A549 (cell line): ENCODE results near the gene SOD3. TPM values are rescaled to one million over a fixed set of nuclear protein-coding genes. Genes with fewer than 3 reads are reported as not detected.

Source experiments
- ATAC-seq, 2 experiments: fragments of 200-7000 bp in 1 of 2; fragments of >200 bp in 1 of 2; cut with Nextera tagmentation in 1 of 2; cut with Tn5 transposase in 1 of 2; 3 replicates each; pipeline versions ENCODE4 v1.8.0 to v1.9.1; 2018 to 2020; ENCODE audit warnings: mild to moderate bottlenecking in 1 of 2, moderate library complexity in 1 of 2
- CTCF ChIA-PET: fragments of 300-600 bp; sonication (Branson Sonifier 250); formaldehyde crosslinking; extraction: SDS; loops from one replicate; lab custom pipeline; 2021; ENCODE audit warnings: antibody characterized with exemption, inconsistent platforms; lab: Yijun Ruan, JAX
- POLR2A ChIA-PET: fragments of 350-600 bp; formaldehyde crosslinking; extraction: SDS; loops from one replicate; lab custom pipeline; 2021; ENCODE audit warnings: antibody characterized with exemption, inconsistent platforms; lab: Yijun Ruan, JAX
- DNase-seq, 2 experiments: peaks; one replicate each; pipeline versions ENCODE4 v3.0.0 to v3.0.0-alpha.2; 2011 to 2016; ENCODE audit warnings: low read depth in 1 of 2, low spot score in 1 of 2
- FAIRE-seq: peaks from 2 replicates; lab custom pipeline; 2011; peaks lifted over from hg19 to GRCh38; lab: Jason Lieb, UNC
- H3K27ac ChIP-seq, 2 experiments: fragments of >200 bp; sonication (Bioruptor Twin); formaldehyde crosslinking; 3 replicates each; pipeline ENCODE4 v1.5.1; 2016 to 2017
- H3K4me1 ChIP-seq: fragments of >200 bp; sonication (Bioruptor Twin); formaldehyde crosslinking; 3 replicates; pipeline ENCODE4 v1.6.1; 2016
- H3K4me2 ChIP-seq: fragments of >200 bp; sonication (Bioruptor Twin); formaldehyde crosslinking; 3 replicates; pipeline ENCODE4 v1.6.1; 2016
- H3K4me3 ChIP-seq: fragments of >200 bp; sonication (Bioruptor Twin); formaldehyde crosslinking; 3 replicates; pipeline ENCODE4 v1.5.1; 2016
- H3K9me3 ChIP-seq: fragments of >200 bp; sonication (Bioruptor Twin); formaldehyde crosslinking; 3 replicates; pipeline ENCODE4 v1.6.1; 2016
- CBX2 ChIP-seq: fragments of 200-600 bp; sonication (generic); IDR thresholded peaks from 2 replicates; pipeline ENCODE4 v1.6.1; 2016; ENCODE audit warnings: low read depth, mild to moderate bottlenecking, borderline replicate concordance
- CEBPB ChIP-seq, 2 experiments: fragments of >200 bp in 1 of 2; sonication (Bioruptor Twin) in 1 of 2; formaldehyde crosslinking in 1 of 2; IDR thresholded peaks; 2 replicates each; pipeline ENCODE4 v1.6.1; 2012 to 2016
- CHD2 ChIP-seq: fragments of 150-350 bp; IDR thresholded peaks from 2 replicates; pipeline ENCODE4 v1.6.1; 2014; ENCODE audit warnings: low read length; ENCODE audit not compliant: partially characterized antibody
- CHD4 ChIP-seq: fragments of 200-600 bp; sonication (generic); IDR thresholded peaks from 2 replicates; pipeline ENCODE4 v1.6.1; 2016; ENCODE audit warnings: antibody characterized with exemption, mild to moderate bottlenecking, borderline replicate concordance
- EHMT2 ChIP-seq: fragments of 200-600 bp; sonication (generic); IDR thresholded peaks from 2 replicates; pipeline ENCODE4 v1.6.1; 2016; ENCODE audit warnings: antibody characterized with exemption, low read depth, mild to moderate bottlenecking, moderate library complexity
- EP300 ChIP-seq, 2 experiments: fragments of >200 bp; sonication (Bioruptor Twin); formaldehyde crosslinking; IDR thresholded peaks; 2 replicates in 1 of 2; 3 replicates in 1 of 2; pipeline ENCODE4 v1.6.1; 2016 to 2017
- FOSL2 ChIP-seq, 2 experiments: fragments of 450-650 bp in 1 of 2; fragments of >200 bp in 1 of 2; sonication (Bioruptor Twin) in 1 of 2; formaldehyde crosslinking; IDR thresholded peaks; 2 replicates each; pipeline versions ENCODE4 v1.5.0 to v1.6.1; 2016 to 2020; ENCODE audit warnings: mild to moderate bottlenecking in 1 of 2, moderate library complexity in 1 of 2
- HEYL ChIP-seq: fragments of 250-450 bp; sonication (Bioruptor Pico); IDR thresholded peaks from 2 replicates; pipeline ENCODE4 v1.8.0; 2021; ENCODE audit warnings: mild to moderate bottlenecking, moderate library complexity
- HOXB5 ChIP-seq: fragments of 250-450 bp; sonication (Bioruptor Pico); IDR thresholded peaks from 2 replicates; pipeline ENCODE4 v1.5.0; 2020; ENCODE audit warnings: mild to moderate bottlenecking, moderate library complexity
- JUNB ChIP-seq: fragments of >200 bp; sonication (Bioruptor Twin); formaldehyde crosslinking; IDR thresholded peaks from 2 replicates; pipeline ENCODE4 v1.6.1; 2016
- KDM1A ChIP-seq: fragments of 200-600 bp; sonication (generic); IDR thresholded peaks from 2 replicates; pipeline ENCODE4 v1.6.1; 2016; ENCODE audit warnings: low read depth, mild to moderate bottlenecking
- MAFK ChIP-seq: fragments of 450-650 bp; IDR thresholded peaks from 2 replicates; pipeline ENCODE4 v1.6.1; 2014; ENCODE audit not compliant: partially characterized antibody
- NR3C1 ChIP-seq: fragments of >200 bp; sonication (Bioruptor Twin); formaldehyde crosslinking; IDR thresholded peaks from 3 replicates; pipeline ENCODE4 v1.6.1; 2017
- PHF8 ChIP-seq: fragments of 200-600 bp; sonication (generic); IDR thresholded peaks from 2 replicates; pipeline ENCODE4 v1.6.1; 2016; ENCODE audit warnings: low read depth, mild to moderate bottlenecking, antibody characterized with exemption, moderate library complexity, borderline replicate concordance
- RNF2 ChIP-seq: fragments of 200-600 bp; sonication (generic); IDR thresholded peaks from 2 replicates; pipeline ENCODE4 v1.6.1; 2016; ENCODE audit warnings: low read depth, mild to moderate bottlenecking, antibody characterized with exemption, moderate library complexity, borderline replicate concordance
- SREBF2 ChIP-seq: fragments of 450-650 bp; IDR thresholded peaks from 2 replicates; pipeline ENCODE4 v1.6.1; 2014; ENCODE audit warnings: mild to moderate bottlenecking, moderate library complexity
- TFCP2L1 ChIP-seq: fragments of 250-450 bp; sonication (Bioruptor Pico); IDR thresholded peaks from 2 replicates; pipeline ENCODE4 v1.5.0; 2021; ENCODE audit warnings: mild to moderate bottlenecking
- ZC3H11A ChIP-seq: fragments of 450-650 bp; IDR thresholded peaks from 2 replicates; pipeline ENCODE4 v1.6.1; 2014; ENCODE audit warnings: antibody characterized with exemption, mild to moderate bottlenecking
- ZSCAN20 ChIP-seq: fragments of 250-450 bp; sonication (Bioruptor Pico); IDR thresholded peaks from 2 replicates; pipeline ENCODE4 v1.8.0; 2022; ENCODE audit warnings: mild to moderate bottlenecking, moderate library complexity
- WGBS: methylation state at CpG from one replicate; pipeline ENCODE4 v1.1.6; 2017; ENCODE audit errors: missing lambda C conversion rate; 5-methylcytosine and 5-hydroxymethylcytosine counted together
- polyA plus RNA-seq, 4 experiments: library from polyadenylated mRNA; depleted of rRNA in 3 of 4; stranded (reverse); fragments of >200 nt; fragmentation: RNase III in 1 of 4; extraction: RNeasy Plus Mini Kit Qiagen cat#74134 plus additional on column Dnase treatment in 1 of 4; gene quantifications; 2 replicates in 3 of 4; 3 replicates in 1 of 4; pipeline ENCODE4 v1.2.3, GENCODE V29; 2011 to 2017
- TF ChIP-seq, protein P1 (sequence below): fragments of 200-600 bp; sonication (generic); IDR thresholded peaks from 2 replicates; pipeline ENCODE4 v1.6.1; 2016; ENCODE audit warnings: antibody characterized with exemption, mild to moderate bottlenecking, moderate library complexity
- TF ChIP-seq, protein P2 (sequence below): IDR thresholded peaks from 2 replicates; pipeline ENCODE4 v1.6.1; 2012
- TF ChIP-seq, protein P3 (sequence below): IDR thresholded peaks from 2 replicates; pipeline ENCODE4 v1.6.1; 2012; ENCODE audit warnings: low read depth, borderline replicate concordance

Gene SOD3
- polyA plus RNA-seq, 2 of the 4 experiments (the other 2 are of a cell fraction): not detected

DNA sequence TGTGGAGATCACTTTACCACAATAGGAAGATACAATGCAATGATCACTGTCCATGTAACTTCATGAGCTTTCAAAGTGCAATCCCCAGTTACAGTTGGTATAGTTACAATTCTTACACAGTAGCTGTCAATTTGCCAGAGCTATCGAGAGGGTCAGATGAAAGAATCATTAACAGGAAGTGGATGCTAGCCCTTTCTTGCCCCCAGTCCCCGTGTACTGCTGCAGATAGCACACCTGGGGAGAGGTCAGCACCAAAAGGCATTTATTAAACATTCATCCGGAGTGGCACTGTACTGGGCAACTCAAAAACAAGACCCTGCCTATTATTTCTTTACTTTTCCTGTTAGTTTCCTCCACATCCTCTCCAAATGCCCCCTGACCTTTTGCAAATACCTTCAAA is 47.7 kb downstream of the SOD3 start:
- H3K4me2 ChIP-seq: no peak overlapping the region
- WGBS: 52% methylated on average over 3 of the region's 3 CpGs
- no peak for FAIRE-seq
- no peak for ATAC-seq
- H3K4me1 ChIP-seq: no peaks in the 10 kb centered on the region
- no peak for DNase-seq
- no peaks in the 10 kb centered on the region for H3K9me3 ChIP-seq
- POLR2A ChIA-PET: no interaction called here
- TF ChIP-seq TFCP2L1 (CRISPR knock-in tag): no peak
- TF ChIP-seq, protein P1, sequence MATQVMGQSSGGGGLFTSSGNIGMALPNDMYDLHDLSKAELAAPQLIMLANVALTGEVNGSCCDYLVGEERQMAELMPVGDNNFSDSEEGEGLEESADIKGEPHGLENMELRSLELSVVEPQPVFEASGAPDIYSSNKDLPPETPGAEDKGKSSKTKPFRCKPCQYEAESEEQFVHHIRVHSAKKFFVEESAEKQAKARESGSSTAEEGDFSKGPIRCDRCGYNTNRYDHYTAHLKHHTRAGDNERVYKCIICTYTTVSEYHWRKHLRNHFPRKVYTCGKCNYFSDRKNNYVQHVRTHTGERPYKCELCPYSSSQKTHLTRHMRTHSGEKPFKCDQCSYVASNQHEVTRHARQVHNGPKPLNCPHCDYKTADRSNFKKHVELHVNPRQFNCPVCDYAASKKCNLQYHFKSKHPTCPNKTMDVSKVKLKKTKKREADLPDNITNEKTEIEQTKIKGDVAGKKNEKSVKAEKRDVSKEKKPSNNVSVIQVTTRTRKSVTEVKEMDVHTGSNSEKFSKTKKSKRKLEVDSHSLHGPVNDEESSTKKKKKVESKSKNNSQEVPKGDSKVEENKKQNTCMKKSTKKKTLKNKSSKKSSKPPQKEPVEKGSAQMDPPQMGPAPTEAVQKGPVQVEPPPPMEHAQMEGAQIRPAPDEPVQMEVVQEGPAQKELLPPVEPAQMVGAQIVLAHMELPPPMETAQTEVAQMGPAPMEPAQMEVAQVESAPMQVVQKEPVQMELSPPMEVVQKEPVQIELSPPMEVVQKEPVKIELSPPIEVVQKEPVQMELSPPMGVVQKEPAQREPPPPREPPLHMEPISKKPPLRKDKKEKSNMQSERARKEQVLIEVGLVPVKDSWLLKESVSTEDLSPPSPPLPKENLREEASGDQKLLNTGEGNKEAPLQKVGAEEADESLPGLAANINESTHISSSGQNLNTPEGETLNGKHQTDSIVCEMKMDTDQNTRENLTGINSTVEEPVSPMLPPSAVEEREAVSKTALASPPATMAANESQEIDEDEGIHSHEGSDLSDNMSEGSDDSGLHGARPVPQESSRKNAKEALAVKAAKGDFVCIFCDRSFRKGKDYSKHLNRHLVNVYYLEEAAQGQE: no peak
- TF ChIP-seq ZC3H11A: no peak
- TF ChIP-seq NR3C1: no peak
- no peak for TF ChIP-seq PHF8
- no peak for TF ChIP-seq CHD2
- no peak for TF ChIP-seq CEBPB (IDR thresholded peaks at IDR 0.05)
- no peak for TF ChIP-seq MAFK
- TF ChIP-seq HOXB5 (CRISPR knock-in tag): no peak
- TF ChIP-seq JUNB: no peak
- TF ChIP-seq KDM1A: no peak
- no peak for TF ChIP-seq ZSCAN20 (CRISPR knock-in tag)
- TF ChIP-seq, protein P2, sequence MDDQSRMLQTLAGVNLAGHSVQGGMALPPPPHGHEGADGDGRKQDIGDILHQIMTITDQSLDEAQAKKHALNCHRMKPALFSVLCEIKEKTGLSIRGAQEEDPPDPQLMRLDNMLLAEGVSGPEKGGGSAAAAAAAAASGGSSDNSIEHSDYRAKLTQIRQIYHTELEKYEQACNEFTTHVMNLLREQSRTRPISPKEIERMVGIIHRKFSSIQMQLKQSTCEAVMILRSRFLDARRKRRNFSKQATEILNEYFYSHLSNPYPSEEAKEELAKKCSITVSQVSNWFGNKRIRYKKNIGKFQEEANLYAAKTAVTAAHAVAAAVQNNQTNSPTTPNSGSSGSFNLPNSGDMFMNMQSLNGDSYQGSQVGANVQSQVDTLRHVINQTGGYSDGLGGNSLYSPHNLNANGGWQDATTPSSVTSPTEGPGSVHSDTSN: no peak
- CTCF ChIA-PET: no interaction called here
- H3K27ac ChIP-seq: no peak overlapping the region
- no peak overlapping the region for H3K4me3 ChIP-seq

DNA sequence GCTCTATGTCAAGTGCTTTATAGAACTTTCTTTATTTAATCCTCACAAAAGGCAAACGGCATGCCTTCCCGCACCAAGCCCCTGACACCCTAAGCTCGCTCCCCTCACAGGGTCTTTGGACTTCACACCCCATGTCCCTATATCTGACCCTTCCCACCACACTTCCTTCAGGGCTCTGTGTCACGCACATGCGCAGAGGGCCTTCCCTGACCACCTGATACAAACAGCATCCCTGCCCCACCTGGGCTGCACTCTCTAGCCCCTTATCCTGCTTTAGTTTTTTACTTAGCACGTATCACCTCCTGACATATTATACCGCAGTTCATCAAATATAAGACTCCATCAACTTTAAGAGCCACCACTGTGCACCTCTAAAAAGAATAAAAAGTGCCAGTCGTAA is 49.8 kb downstream of the SOD3 start:
- ChIA-PET POLR2A (no interaction called here), CTCF (interaction anchor here (0.7 kb wide), 1 partner anchor 10 kb away, joined by 3 read pairs; no protein-coding TSS in a partner anchor)
- 87% methylated on average over 8 of the region's 8 CpGs for WGBS
- Histone ChIP-seq H3K4me2 (no peak overlapping the region), H3K4me3 (no peak overlapping the region), H3K27ac (no peak overlapping the region), H3K9me3 (no peaks in the 10 kb centered on the region), H3K4me1 (no peaks in the 10 kb centered on the region; the same call in 2 of the 3 replicates)
- ATAC-seq: no peak
- TF ChIP-seq EP300 (IDR thresholded peaks at IDR 0.05): no peak
- TF ChIP-seq HOXB5 (CRISPR knock-in tag): no peak
- no peak for TF ChIP-seq CEBPB (IDR thresholded peaks at IDR 0.05)
- TF ChIP-seq CHD4: no peak
- no peak for TF ChIP-seq RNF2
- TF ChIP-seq EHMT2: no peak
- TF ChIP-seq SREBF2: no peak
- no peak for TF ChIP-seq FOSL2 (IDR thresholded peaks at IDR 0.05)
- TF ChIP-seq FOSL2 (CRISPR knock-in tag; IDR thresholded peaks at IDR 0.05): no peak
- TF ChIP-seq, protein P3, sequence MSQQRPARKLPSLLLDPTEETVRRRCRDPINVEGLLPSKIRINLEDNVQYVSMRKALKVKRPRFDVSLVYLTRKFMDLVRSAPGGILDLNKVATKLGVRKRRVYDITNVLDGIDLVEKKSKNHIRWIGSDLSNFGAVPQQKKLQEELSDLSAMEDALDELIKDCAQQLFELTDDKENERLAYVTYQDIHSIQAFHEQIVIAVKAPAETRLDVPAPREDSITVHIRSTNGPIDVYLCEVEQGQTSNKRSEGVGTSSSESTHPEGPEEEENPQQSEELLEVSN: no peak
- TF ChIP-seq CBX2: no peak
- no peak for TF ChIP-seq HEYL (CRISPR knock-in tag)
- no peak for FAIRE-seq
- no peak for DNase-seq
